CD8-positive, alpha-beta memory T cell (primary cell): ENCODE data around the gene CARD10. TPM values are rescaled to one million over a fixed set of nuclear protein-coding genes. Genes with fewer than 3 reads are reported as not detected.

Experiments used
- CTCF ChIA-PET: fragments of 350-600 bp; sonication (Branson Sonifier 250); formaldehyde crosslinking; loops from one replicate; lab custom pipeline; 2021; ENCODE audit warnings: antibody characterized with exemption; lab: Charles Lee
- POLR2A ChIA-PET: fragments of 350-600 bp; sonication (Branson Sonifier 250); formaldehyde crosslinking; loops from one replicate; lab custom pipeline; 2021; ENCODE audit warnings: antibody characterized with exemption; lab: Charles Lee
- DNase-seq, 5 donors: peaks; one replicate each; pipeline versions ENCODE4 v3.0.0 to v3.0.0-alpha.2; 2020 to 2022; ENCODE audit warnings: mixed read lengths in 1 of 5
- H3K27ac ChIP-seq: one replicate; pipeline ENCODE4 v1.7.0; 2013; ENCODE audit warnings: low read depth, mild to moderate bottlenecking, low read length, moderate library complexity
- H3K27me3 ChIP-seq: 2 replicates; pipeline ENCODE4 v1.7.0; 2013; ENCODE audit warnings: low read length, mild to moderate bottlenecking; ENCODE audit not compliant: insufficient read depth, poor library complexity, severe bottlenecking
- H3K36me3 ChIP-seq: 2 replicates; pipeline ENCODE4 v1.7.0; 2013; ENCODE audit warnings: mild to moderate bottlenecking, low read length, moderate library complexity; ENCODE audit not compliant: insufficient read depth
- H3K4me1 ChIP-seq: 2 replicates; pipeline ENCODE4 v1.7.0; 2013; ENCODE audit warnings: mild to moderate bottlenecking, low read length, moderate library complexity; ENCODE audit not compliant: insufficient read depth
- H3K4me3 ChIP-seq: 2 replicates; pipeline ENCODE4 v1.7.0; 2013; ENCODE audit warnings: mild to moderate bottlenecking, low read length
- H3K9me3 ChIP-seq: 2 replicates; pipeline ENCODE4 v1.7.0; 2013; ENCODE audit warnings: mild to moderate bottlenecking, low read length
- H3K27ac Mint-ChIP-seq, 8 donors: one replicate each; pipeline ENCODE4 v1.8.0; 2020 to 2021; ENCODE audit warnings: mixed read lengths in 8 of 8, mild to moderate bottlenecking in 6 of 8, inconsistent platforms in 3 of 8, moderate library complexity in 3 of 8
- H3K27me3 Mint-ChIP-seq, 2 donors: one replicate each; pipeline ENCODE4 v1.8.0; 2020 to 2021; ENCODE audit warnings: mixed read lengths in 2 of 2, mild to moderate bottlenecking in 1 of 2, moderate library complexity in 1 of 2
- H3K36me3 Mint-ChIP-seq, 3 donors: one replicate each; pipeline ENCODE4 v1.8.0; 2020 to 2021; ENCODE audit warnings: mixed read lengths in 3 of 3, inconsistent platforms in 1 of 3, mild to moderate bottlenecking in 1 of 3
- H3K4me1 Mint-ChIP-seq, 3 donors: one replicate each; pipeline ENCODE4 v1.8.0; 2020 to 2021; ENCODE audit warnings: mixed read lengths in 3 of 3, inconsistent platforms in 1 of 3, mild to moderate bottlenecking in 1 of 3
- H3K4me3 Mint-ChIP-seq, 7 donors: one replicate each; pipeline ENCODE4 v1.8.0; 2020 to 2021; ENCODE audit warnings: mixed read lengths in 7 of 7, mild to moderate bottlenecking in 6 of 7, moderate library complexity in 4 of 7, inconsistent platforms in 2 of 7
- H3K9me3 Mint-ChIP-seq, 5 donors: one replicate each; pipeline ENCODE4 v1.8.0; 2020 to 2022; ENCODE audit warnings: mixed read lengths in 5 of 5, mild to moderate bottlenecking in 3 of 5, moderate library complexity in 2 of 5, inconsistent platforms in 1 of 5
- polyA plus RNA-seq: library from polyadenylated mRNA; unstranded; fragments of 300-500 nt; fragmentation: Illumina TruSeq; gene quantifications from one replicate; pipeline ENCODE4 v1.2.3, GENCODE V29; 2021
- total RNA-seq, 2 experiments: library from RNA; stranded (reverse); gene quantifications; one replicate each; pipeline ENCODE4 v1.2.3, GENCODE V29; 2021

Gene CARD10
- total and polyA plus RNA-seq, 3 experiments from 2014 or later: 0.29 to 1.0 (median 0.31) TPM

GRCh38 chr22:37479196-37479595 is 40.0 kb downstream of the CARD10 start:
- no peak for DNase-seq
- H3K9me3 ChIP-seq: no peaks in the 10 kb centered on the region
- H3K27me3 ChIP-seq: no peaks in the 10 kb centered on the region
- peak overlapping the region in 3 of 8 donors; percentile 33 to 88 (median 85) for H3K27ac Mint-ChIP-seq
- no peak overlapping the region for H3K4me3 Mint-ChIP-seq
- H3K4me1 Mint-ChIP-seq: peaks cover 31 to 39% (median 31%) of the 10 kb centered on the region in 3 donors
- no peaks in the 10 kb centered on the region for H3K9me3 Mint-ChIP-seq
- H3K36me3 Mint-ChIP-seq: peaks cover 3 to 89% (median 5%) of the 10 kb centered on the region in 3 donors
- POLR2A ChIA-PET: interaction anchor here (0.7 kb wide), 1 partner anchor 9 kb away, joined by 5 read pairs; no protein-coding TSS in a partner anchor
- CTCF ChIA-PET: no interaction called here
- no peak overlapping the region for H3K27ac ChIP-seq
- no peaks in the 10 kb centered on the region for H3K27me3 Mint-ChIP-seq
- no peak overlapping the region for H3K4me3 ChIP-seq
- peaks cover 40% of the 10 kb centered on the region for H3K36me3 ChIP-seq
- peaks cover 28% of the 10 kb centered on the region for H3K4me1 ChIP-seq

DNA sequence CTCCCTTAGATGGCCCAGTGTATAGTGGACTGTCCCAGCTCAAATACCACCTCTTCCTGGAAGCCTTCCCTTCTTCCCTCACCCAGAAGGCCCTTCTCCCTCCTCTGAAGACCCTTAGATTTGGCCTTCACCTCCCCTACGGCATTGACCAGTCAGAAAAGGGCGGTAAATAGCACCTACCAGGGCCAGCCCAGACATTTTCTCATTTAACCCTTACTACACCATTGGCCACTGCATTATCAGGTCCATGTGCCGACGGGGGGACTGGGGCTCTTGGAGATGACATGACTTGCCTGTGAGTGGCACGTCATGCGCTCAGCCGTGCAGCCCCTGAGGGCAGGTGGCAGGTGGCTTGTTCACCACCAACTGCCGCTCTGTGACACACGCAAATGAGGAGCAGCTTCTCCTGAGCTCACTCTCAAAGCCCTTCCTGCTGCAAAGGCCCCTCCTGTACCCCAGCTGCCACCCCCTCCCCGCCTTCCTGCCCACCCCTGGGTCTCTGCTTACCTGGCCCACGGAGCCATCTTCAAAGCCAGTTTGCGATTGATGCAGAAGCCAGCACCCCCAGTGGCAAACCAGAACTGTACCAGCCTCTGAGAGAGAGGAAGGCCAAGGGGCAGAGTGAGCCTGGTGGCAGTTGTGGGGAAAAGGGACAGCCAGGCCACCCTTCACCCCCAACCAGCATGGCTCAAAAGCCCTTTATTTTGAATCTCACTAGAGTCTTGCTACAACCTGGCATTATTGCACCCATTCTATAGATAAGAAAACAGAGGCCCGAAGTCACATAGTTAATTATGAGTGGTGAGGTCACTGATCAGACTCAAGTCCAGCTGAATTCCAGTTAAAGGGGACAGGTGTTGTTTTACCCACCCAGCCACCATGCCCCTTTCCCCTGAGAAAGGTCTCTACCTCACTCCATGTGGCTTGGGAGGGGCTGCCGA is 42.6 kb downstream of the CARD10 start:
- ChIA-PET POLR2A (no interaction called here), CTCF (no interaction called here)
- peaks cover 36% of the 10 kb centered on the region for H3K36me3 ChIP-seq
- no peak overlapping the region for H3K27ac ChIP-seq
- Mint-ChIP-seq H3K36me3 (peaks cover 3 to 93% (median 5%) of the 10 kb centered on the region in 3 donors), H3K9me3 (no peaks in the 10 kb centered on the region), H3K27me3 (no peaks in the 10 kb centered on the region), H3K27ac (peak overlapping the region in 5 of 8 donors; percentile 17 to 91 (median 36)), H3K4me3 (no peak overlapping the region), H3K4me1 (peaks cover 9 to 17% (median 10%) of the 10 kb centered on the region in 3 donors)
- H3K9me3 ChIP-seq: no peaks in the 10 kb centered on the region
- H3K27me3 ChIP-seq: no peaks in the 10 kb centered on the region
- no peak for DNase-seq
- no peak overlapping the region for H3K4me3 ChIP-seq
- peaks cover 3% of the 10 kb centered on the region for H3K4me1 ChIP-seq

GRCh38 chr22:37474447-37475090 is 44.6 kb downstream of the CARD10 start:
- no peaks in the 10 kb centered on the region for H3K9me3 ChIP-seq
- peaks cover 3 to 8% (median 8%) of the 10 kb centered on the region in 3 donors for H3K4me1 Mint-ChIP-seq
- H3K27ac Mint-ChIP-seq: peak overlapping the region in 4 of 8 donors; percentile 29 to 66 (median 62)
- H3K36me3 Mint-ChIP-seq: peaks cover 0 to 90% (median 8%) of the 10 kb centered on the region in 3 donors
- H3K4me3 Mint-ChIP-seq: peak overlapping the region in 1 of 7 donors; percentile 21
- POLR2A ChIA-PET: interaction anchor here (1.2 kb wide), 1 partner anchor 9 kb away, joined by 3 read pairs; no protein-coding TSS in a partner anchor
- H3K36me3 ChIP-seq: peaks cover 29% of the 10 kb centered on the region
- no peaks in the 10 kb centered on the region for H3K27me3 Mint-ChIP-seq
- H3K4me3 ChIP-seq: no peak overlapping the region
- no peaks in the 10 kb centered on the region for H3K9me3 Mint-ChIP-seq
- no peak overlapping the region for H3K27ac ChIP-seq
- H3K27me3 ChIP-seq: no peaks in the 10 kb centered on the region
- no peaks in the 10 kb centered on the region for H3K4me1 ChIP-seq
- CTCF ChIA-PET: interaction anchor here (0.9 to 4.1 kb wide), 4 partner anchors 12 to 21 kb away, joined by 3 to 71 read pairs (median 8); partner anchors contain the start of gene MFNG
- no peak for DNase-seq

DNA sequence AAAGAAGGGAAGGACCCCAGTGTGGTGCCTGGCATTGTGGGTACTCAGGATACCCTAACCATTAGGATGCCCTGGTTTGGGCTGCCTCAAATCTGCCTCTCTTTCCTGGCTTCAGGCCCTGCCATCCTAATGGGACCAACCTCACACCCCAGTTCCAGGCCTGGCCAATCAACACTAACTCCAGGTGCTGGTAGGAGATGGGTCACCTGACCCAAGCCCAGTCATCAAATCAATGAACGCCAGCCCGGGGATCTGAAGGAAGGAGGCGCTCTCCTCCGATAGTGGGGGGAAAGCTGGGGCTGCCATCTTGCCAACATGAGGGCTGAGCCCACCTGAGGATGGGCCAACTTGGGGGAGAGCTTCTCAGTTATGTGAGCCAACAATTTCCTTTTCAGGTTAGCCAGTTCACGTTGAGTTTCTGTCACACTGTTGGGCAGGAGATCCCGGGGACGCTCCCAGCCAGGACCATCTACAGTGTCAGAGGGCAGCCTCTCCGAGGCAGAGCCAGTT is 45.7 kb downstream of the CARD10 start:
- Mint-ChIP-seq H3K4me1 (peaks cover 8 to 12% (median 8%) of the 10 kb centered on the region in 3 donors), H3K4me3 (no peak overlapping the region), H3K27me3 (no peaks in the 10 kb centered on the region), H3K27ac (peak overlapping the region in 2 of 8 donors; percentile 15 to 42), H3K9me3 (no peaks in the 10 kb centered on the region), H3K36me3 (peaks cover 4 to 90% (median 12%) of the 10 kb centered on the region in 3 donors)
- no peak for DNase-seq
- H3K27me3 ChIP-seq: no peaks in the 10 kb centered on the region
- CTCF ChIA-PET: interaction anchor here (0.9 to 4.1 kb wide), 8 partner anchors 12 to 274 kb away, joined by 3 to 71 read pairs (median 8); partner anchors contain the start of gene MFNG
- H3K9me3 ChIP-seq: no peaks in the 10 kb centered on the region
- no peak overlapping the region for H3K27ac ChIP-seq
- no peak overlapping the region for H3K4me3 ChIP-seq
- peaks cover 27% of the 10 kb centered on the region for H3K36me3 ChIP-seq
- POLR2A ChIA-PET: interaction anchor here (1.2 kb wide), 1 partner anchor 11 kb away, joined by 5 read pairs; no protein-coding TSS in a partner anchor
- no peaks in the 10 kb centered on the region for H3K4me1 ChIP-seq

DNA sequence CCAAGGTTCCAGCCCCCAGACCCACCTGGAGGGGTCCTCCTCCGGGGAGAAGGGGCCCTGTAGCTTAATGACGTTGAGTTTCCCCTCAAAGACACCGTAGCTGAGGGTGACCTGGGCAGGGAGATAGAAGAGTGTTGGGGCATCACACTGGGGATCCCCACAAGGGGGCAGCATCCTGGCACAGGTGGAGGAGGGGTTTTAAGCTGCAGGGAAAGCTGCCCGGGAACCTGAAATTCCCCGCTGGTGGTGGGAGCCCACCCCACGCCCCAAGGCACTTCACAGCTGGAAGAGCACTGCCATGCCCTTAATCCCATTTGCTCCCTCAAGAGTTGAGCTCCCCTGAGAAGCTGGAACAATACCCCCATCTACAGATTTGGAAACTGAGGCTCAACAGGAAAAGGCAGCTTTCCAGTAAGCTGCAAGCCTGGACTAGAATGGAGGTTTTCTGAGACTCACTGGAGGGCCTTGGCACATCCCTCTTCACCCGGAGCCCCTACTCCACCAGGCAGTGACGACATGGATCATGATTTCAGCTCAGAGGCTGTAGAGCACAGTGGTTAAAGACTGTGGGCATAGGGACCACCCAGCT is 46.7 kb downstream of the CARD10 start:
- POLR2A ChIA-PET: interaction anchor here (0.6 to 1.2 kb wide), 2 partner anchors 12 to 397 kb away, joined by 3 to 5 read pairs; no protein-coding TSS in a partner anchor
- no peak overlapping the region for H3K4me3 ChIP-seq
- H3K9me3 ChIP-seq: no peaks in the 10 kb centered on the region
- Mint-ChIP-seq H3K36me3 (peaks cover 4 to 88% (median 12%) of the 10 kb centered on the region in 3 donors), H3K9me3 (no peaks in the 10 kb centered on the region), H3K4me3 (no peak overlapping the region), H3K27ac (peak overlapping the region in 6 of 8 donors; percentile 17 to 87 (median 54)), H3K27me3 (no peaks in the 10 kb centered on the region), H3K4me1 (peaks cover 8 to 16% (median 10%) of the 10 kb centered on the region in 3 donors)
- peaks cover 21% of the 10 kb centered on the region for H3K36me3 ChIP-seq
- H3K4me1 ChIP-seq: no peaks in the 10 kb centered on the region
- CTCF ChIA-PET: interaction anchor here (0.8 to 4.1 kb wide), 17 partner anchors 8 to 273 kb away, joined by 3 to 71 read pairs (median 5); partner anchors contain the start of gene MFNG
- H3K27me3 ChIP-seq: no peaks in the 10 kb centered on the region
- peak; percentile 30 to 66 (median 37) for DNase-seq
- no peak overlapping the region for H3K27ac ChIP-seq

DNA sequence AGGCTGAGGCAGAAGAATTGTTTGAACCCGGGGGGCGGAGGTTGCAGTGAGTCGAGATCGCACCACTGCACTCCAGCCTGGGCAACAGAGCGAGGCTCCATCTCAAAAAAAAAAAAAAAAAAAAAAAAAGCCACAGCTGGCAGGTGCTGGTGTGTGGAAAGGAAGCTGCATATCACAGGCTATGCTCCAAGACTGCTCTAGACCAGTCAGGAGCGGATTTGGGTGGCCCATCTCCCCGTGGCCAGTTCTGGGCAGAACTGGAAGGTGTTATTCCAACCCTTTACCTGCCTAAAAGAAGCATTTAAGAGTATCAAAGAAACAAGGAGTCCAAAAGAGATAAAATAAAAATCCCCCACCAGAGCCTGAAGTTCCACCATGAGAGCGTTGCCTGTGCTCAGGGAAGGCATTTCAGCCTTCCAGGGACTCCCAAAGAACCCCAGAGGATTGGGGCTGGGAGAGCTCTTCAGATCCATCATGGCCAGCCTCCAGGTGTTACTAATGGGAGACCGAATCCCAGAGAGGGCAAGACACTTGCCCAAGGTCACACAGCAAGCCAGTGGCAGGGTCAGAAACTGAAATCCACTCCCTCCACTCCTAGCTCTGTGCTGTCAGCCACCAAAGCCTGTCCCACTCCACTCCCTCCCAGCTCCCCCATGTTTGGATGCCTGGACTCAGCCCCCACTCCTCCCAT is 47.3 kb downstream of the CARD10 start:
- no peaks in the 10 kb centered on the region for H3K9me3 Mint-ChIP-seq

More for the DNA sequence above, 47.3 kb downstream of the CARD10 start:
- Histone ChIP-seq H3K27ac (no peak overlapping the region), H3K4me1 (no peaks in the 10 kb centered on the region), H3K36me3 (peaks cover 15% of the 10 kb centered on the region), H3K27me3 (no peaks in the 10 kb centered on the region), H3K9me3 (no peaks in the 10 kb centered on the region), H3K4me3 (no peak overlapping the region)
- CTCF ChIA-PET: interaction anchor here (0.8 to 4.1 kb wide), 15 partner anchors 8 to 154 kb away, joined by 3 to 71 read pairs (median 5); partner anchors contain the start of gene MFNG
- Mint-ChIP-seq H3K4me3 (no peak overlapping the region), H3K36me3 (peaks cover 4 to 87% (median 12%) of the 10 kb centered on the region in 3 donors), H3K27ac (peak overlapping the region in 4 of 8 donors; percentile 22 to 74 (median 28)), H3K27me3 (no peaks in the 10 kb centered on the region), H3K4me1 (peaks cover 8 to 16% (median 10%) of the 10 kb centered on the region in 3 donors)
- POLR2A ChIA-PET: interaction anchor here (0.6 to 1.2 kb wide), 2 partner anchors 13 to 73 kb away, joined by 3 to 5 read pairs; no protein-coding TSS in a partner anchor
- DNase-seq: no peak
